DMS79 (cell line): ENCODE measurements around the gene FBXO34.
"Not testable (repeated sequence)": the region's sequence is repeated elsewhere in the genome, so short reads cannot be mapped to it uniquely, and the experiment has no call there.

Experiments used
- DNase-seq: peaks from one replicate; lab custom pipeline; 2025; lab: John Stamatoyannopoulos, UW

The FBXO34 gene

DNA sequence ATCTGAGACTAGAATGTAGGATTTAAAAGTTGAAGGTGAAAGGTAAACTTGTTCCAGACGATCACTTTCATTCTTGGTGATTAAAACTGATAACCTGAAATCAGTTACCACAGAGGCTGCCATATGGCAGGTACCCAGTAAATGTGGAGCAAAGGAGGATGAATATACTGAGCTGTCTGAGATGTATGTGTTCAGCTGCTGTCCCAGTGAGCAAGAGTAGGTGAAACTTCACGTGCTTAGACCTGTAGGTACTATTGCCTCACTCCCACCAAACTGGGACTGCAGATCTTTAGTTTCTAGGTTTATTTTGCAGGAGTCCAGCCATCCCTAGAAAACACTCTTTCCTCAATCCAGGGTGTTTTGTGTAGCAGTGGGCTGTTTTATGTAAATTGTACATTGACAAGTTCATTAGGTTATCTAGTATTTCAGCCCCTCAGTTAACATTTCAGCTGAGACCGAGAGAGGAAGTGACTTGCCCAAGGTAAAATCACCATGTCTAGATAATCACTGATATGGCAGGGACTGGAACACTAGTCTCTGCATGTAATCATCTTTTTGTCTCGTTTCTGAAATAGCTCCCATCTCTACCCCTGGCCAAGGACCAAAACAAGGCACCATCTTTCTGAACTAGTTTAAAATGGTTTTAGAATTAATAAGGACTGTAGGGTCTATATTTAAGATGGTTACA lies 77.7 kb downstream of the FBXO34 start:
- DNase-seq = no peak

DNA sequence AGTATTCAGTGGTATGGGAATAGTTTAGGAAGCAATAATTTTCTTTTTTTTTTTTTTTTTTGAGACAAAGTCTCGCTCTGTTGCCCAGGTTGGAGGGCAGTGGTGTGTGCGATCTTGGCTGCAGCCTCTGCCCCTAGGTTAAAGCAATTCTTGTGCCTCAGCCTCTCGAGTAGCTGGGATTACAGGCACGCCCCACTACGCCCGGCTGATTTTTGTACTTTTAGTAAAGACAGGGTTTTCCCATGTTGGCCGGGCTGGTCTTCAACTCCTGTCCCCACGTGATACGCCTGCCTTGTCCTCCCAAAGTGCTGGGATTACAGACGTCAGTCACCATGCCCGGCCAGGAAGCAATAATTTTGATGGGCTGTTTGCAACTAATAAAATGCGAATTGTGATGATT lies 78.3 kb downstream of the FBXO34 start:
- no peak for DNase-seq

DNA sequence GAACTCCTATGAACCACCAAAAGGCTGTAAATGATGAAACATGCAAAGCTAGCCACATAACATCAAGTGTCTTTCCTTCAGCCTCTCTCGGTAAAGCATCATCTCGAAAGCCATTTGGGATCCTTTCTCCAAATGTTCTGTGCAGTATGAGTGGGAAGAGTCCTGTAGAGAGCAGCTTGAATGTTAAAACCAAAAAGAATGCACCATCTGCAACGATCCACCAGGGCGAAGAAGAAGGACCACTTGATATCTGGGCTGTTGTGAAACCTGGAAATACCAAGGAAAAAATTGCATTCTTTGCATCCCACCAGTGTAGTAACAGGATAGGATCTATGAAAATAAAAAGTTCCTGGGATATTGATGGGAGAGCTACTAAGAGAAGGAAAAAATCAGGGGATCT lies 79.2 kb downstream of the FBXO34 start:
- no peak for DNase-seq

DNA sequence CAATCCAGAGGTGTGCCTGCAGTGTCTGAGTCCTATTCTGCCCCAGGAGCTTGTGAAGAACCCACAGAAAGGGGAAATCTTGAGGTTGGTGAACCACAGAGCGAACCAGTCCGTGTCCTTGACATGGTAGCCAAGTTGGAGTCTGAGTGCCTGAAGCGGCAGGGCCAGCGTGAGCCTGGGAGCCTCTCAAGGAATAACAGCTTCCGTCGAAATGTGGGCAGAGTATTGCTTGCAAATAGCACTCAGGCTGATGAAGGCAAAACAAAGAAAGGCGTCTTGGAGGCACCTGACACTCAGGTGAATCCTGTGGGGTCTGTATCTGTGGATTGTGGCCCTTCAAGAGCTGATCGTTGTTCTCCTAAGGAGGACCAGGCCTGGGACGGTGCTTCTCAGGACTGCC lies 79.9 kb downstream of the FBXO34 start:
- no peak for DNase-seq

DNA sequence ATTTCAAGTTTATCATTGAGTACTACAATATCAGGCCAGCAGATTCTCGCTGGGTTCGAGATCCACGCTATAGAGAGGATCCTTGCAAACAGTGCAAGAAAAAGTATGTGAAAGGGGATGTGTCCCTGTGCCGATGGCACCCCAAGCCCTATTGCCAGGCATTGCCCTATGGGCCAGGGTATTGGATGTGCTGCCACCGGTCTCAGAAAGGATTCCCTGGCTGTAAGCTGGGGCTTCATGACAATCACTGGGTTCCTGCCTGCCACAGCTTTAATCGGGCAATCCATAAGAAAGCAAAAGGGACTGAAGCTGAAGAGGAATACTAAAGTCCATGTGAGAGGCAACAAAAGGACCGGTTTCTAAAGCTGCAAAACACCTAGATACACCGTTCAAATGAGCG lies 81.0 kb downstream of the FBXO34 start:
- no peak for DNase-seq

DNA sequence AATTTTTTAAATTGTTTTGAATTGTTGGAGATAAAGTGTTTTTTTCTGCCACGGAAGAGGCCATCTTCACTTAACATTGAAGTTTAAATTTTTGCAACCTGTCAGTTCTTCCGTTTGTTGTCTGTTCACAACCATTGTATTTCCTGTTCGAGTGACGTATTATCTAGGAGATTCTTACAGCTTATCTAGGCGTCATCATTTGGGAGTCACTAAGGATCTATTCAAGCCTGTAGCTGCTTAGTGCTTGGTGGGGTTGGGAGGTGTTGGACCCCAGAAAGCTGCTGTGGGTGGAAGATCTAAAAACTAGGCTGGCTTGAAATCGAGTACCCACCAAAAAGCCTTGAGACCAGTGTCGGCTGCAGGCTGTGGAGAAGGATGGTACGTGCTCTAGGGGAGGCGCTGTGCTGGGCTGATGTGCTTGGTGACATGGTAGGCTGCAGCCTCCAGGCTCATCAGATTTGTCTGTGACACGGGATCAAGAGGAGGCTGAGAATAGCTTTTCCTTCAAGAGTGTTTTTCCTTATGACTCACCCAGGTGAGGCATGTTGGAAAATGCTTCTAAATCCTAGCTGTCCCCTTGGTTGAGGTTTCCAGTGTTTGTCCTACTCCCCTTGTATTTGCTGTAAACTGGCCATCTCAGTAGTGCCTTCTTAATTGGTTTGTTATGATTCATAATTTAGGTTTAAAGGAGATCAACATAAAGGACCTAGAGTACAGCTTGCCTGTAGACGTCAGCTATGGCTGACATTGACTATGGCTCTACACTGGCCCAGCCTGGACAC lies 82.7 kb downstream of the FBXO34 start:
- no peak for DNase-seq

DNA sequence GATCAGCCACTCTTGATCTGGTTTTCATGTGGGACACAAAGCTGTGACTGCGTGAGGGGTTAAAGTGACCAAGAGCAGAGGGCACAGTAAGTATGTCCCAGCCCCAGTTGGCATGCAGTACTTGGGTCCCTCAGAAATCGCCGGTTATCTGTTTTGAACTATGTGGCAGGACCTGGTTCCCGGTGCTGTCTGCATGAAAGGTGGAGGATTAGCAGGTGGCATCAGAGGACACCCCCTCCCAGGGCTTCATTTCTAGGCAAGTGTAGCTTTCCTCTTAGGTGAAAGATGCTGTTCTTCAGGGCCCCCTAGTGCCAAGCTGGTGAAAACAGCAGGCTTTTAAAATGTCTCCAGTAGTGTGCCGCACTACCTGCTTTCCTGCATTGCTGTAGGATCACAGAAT lies 83.3 kb downstream of the FBXO34 start:
- no peak for DNase-seq

DNA sequence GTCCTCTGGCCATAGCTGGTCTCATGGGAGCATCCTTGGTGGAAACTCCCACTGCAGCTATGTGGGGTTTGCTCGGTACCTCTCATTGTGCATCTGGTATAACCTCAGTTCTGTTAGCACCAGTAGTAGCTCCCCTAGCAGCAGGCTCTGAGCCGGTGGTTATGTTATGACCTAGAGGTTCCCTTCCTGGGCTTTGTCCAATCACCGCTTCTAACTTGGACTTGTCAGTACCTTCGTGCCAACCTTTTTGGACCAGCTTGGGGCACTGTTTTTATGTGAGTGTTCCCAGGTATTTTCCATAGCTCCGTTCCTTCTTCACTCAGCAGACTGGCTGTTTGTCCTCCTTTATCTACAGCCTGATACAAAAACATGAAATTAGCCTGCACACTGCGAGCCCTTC lies 84.7 kb downstream of the FBXO34 start:
- no peak for DNase-seq

DNA sequence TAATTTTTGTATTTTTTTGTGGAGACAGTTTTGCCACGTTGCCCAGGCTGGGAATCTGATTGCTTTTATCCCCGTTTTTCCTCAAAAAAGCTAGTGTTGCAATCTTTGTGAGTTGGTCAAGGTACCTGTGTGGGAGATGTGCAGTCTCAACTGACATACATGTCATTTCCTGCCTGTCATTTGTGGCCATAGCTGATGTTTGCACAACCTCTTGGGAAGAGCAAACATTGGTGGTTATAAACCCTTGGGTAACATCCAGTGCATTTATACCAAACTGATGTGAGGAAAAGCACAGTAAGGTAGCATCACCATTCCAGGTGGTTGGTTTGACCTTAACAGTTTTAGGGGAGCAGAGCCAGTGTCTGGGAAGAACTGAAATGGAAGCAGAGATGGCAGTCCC lies 85.7 kb downstream of the FBXO34 start:
- DNase-seq = no peak

DNA sequence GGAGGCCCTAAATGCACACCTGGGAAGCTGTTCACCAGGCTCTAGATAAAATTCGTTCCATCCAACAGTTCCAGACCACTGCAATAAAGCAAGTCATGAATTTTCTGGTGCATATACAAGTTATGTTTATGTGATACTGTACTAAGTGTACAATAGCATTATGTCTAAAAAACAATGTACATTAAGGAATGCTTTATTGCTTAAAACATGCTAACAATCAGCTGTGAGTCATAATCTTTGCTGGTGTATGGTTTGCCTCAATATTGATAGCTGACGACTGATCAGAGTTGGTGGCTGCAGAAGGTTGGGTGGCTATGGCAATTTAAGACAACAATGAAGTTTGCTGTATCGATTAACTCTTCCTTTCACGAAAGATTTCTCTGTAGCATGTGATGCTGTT lies 88.1 kb downstream of the FBXO34 start:
- no peak for DNase-seq

DNA sequence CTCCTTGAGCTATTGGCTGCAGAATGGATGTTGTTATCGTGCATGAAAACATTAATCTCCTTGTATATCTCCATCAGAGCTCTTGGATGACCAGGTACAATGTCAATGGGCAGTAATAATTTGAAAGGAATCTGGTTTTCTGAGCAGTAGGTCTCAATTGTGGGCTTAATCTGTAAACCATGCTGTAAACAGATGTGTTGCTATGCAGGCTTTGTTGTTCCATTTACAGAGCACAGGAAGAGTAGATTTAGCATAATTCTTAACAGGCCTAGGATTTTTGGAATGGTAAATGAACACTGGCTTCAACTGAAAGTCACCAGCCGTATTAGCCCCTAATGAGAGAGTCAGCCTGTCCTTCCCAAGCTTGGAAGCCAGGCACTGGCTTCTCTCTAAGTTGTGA lies 90.0 kb downstream of the FBXO34 start:
- DNase-seq = no peak

DNA sequence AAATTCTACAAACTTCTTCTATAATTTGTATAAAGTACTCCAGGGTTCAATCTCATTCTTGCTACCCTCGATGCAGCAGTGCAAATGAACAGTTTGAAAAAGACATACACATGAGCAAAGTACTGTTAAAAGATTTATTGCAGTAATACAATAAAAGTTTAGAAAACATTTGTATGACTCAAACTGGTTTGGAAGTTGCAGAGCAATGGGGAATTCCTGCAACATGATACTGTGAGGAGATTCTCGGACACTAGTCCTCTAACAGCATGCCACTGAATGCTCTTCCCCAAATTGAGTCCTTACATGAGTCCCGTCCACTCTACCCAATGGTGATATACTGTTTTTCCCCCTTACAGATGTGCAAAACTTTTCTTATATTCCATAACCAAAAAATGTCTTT lies 95.0 kb downstream of the FBXO34 start:
- no peak for DNase-seq

DNA sequence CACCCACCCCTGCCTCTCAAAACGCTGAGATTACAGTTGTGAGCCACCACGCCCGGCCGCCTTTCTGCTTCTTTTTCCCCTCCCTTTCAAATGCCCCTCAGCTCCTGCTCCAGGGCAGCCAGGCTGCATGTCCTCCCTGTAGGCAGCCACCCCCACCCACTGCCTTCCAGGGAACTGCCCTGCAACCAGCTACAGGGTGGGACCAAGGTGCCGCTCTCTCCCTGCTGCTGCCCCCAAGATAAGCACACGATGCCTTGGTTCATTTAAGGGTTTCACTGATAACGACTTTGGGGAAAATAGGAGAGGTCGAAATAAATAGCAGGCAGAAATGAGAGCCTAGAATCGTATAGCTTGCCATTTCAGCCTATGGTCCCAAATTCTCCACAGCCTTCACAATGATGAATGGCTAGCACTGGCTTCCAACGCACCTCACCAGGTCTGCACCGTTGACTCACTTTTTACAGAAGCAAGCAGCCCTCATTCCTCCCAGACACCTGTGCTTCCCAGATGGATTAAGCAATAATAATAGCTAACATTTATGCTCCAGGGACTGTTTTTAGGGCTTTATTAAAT lies 99.7 kb downstream of the FBXO34 start:
- DNase-seq = no peak

DNA sequence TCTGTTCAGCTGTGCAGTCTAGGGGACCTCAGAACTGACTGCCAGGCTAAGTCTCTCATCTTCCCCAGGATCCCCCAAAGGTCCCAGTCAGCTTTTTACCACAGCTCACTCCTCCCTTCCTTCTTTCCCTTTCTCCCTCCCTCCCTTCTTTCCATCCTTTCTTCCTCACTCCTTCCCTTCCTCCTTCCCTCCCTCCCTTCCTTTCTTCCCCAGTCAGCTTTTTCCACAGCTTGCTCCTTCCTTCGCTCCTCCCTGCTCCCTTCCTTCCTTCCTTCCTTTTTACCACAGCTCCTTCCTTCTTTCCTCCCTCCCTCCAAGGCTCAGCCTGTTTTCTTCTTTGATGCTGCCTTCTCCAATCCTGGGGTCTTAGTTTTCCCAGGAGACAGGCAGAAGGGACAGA lies 101.2 kb downstream of the FBXO34 start:
- no peak for DNase-seq

DNA sequence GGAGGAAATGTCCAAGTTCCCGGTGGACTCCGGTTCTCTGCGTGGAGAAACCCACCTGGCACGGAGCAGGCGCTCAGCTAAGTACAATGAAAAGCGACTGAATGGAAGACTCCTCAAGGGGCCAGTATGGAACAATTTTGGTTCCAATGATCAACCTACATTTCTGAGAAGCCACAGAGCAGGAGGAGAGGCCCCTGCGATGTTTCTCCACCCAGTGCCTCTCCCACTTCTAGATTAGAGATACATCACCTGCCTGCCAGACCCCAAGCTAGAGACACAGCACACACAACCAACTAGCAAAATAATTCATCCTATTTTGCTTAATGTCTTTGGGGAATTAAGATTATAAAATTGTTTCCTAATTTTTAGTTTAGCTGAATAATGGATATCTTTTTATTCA lies 101.6 kb downstream of the FBXO34 start:
- no peak for DNase-seq

DNA sequence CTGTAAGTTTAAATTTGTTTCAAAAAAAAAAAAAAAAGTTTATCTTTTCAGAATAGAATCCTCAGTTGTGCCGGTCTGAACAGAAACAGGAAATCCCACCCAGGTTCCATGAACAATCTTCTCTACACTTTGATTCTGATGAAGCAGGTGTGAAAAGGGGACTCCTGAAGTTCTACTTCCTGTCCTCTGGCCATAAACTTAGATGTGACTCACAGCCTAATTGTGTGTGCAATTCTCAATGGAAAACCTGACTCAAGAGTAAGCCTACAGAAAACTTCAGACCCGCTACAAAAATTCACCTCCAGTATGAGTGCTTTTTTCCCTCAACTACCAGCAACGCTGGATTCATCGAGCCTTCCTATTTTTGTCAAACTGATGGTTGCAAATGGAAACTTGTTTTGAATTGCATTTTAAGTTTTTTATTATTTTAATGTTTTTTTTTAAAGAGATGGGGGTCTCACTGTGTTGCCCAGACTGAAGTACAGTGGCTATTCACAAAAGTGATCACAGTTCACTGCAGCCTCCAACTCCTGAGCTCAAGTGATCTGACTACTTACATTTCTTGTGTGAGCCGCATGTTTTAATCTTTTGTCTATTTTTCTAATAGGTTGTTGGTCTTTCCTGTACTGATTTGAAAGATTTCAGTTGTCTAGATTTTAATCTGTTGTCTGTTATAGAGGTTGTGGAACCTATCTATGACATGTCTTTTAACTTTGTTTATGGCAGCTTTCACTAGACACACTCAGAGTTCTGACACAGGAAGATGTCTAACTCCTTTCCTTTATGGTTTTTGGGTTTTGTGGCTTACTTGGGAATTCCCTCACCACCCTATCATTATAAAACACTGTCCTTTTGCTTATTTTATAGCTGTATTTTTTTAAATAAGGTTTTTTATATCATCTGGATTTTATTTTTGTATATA lies 102.8 kb downstream of the FBXO34 start:
- DNase-seq = no peak

DNA sequence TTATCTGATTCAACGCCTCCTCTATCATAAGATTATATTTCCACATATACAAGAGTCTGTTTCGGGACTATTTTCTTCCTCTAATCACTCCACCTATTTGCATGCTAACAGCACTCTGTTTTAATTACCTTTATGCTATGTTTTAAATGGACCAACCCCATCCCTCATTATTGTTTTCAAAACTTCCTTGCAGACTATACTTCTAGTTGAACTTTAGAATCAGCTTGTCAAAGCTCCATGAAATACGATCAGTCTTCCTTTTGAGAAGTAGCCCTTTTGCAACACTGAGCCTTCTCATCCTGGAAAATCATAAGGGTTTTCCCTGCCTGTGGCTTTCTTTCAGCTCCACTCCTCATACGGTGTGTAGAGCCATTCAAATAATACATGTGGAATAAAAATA lies 103.5 kb downstream of the FBXO34 start:
- no peak for DNase-seq

DNA sequence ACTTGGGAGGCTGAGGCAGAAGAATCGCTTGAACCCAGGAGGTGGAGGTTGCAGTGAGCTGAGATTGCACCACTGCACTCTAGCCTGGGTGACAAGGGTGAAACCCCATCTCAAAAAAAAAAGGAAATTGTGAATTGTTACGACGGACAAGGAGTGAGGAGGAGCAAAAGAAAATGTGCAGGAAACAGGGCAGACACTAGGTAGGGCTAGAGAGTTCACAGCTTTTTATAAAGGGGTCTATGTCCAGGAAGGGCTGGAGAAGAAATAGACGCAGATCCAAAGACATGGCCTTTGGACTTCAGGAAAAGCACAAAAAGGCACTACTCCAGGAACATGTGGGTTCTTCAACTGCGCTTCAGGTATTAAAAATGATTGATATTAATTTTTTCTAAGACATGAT lies 106.0 kb downstream of the FBXO34 start:
- no peak for DNase-seq

DNA sequence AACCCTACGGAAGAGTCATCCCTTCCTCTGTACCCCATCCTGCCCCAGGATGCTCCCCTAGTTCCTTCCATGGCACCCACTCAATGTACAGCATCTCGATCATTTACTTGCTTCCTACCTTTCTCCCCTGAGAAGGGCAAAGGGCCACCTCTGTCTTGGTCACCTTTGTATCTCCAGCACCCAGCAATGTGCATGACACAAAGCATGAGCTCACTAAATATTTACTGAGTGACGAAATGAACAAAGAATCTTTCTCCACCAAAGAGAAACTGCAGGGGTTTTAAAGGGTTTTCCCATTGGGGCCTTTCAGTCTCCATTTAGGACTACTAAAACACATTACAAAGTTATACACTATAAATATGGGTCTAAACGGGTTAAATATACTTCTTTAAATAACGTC lies 109.8 kb downstream of the FBXO34 start:
- DNase-seq = no peak

DNA sequence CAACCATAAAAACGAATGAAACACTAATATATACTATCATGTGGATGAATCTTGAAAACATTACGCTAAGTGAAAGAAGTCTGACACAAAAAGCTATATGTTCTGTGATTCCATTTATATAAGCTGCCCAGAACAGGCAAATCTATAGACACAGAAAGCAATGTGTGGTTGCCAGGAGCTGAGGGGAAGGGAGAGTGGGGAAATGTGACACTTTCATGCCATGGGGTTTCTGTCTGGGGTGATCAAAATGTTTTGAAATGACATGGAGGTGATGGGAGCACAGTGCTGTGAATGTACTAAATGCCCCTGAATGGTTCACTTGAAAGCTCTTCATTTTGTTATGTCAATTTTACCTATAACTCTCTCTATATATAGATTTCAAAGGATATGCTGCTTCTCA lies 110.3 kb downstream of the FBXO34 start:
- no peak for DNase-seq

DNA sequence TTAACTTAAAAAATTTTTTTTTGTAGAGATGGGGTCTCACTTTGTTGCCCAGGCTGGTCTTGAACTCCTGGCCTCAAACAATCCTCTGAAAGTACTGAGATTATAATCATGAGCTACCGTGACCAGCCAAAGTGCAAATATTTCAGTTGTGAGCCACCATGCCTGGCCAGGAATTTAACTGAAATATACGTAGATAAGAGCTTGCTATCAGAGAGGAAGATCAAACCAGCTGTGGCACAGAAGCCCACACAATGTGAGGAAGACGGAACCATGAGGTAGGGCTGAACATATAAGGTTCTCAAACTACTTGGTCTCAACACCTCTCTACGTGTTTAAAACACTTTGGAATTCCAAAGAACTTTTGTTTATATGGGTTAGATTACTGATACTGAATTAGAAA lies 111.3 kb downstream of the FBXO34 start:
- no peak for DNase-seq

DNA sequence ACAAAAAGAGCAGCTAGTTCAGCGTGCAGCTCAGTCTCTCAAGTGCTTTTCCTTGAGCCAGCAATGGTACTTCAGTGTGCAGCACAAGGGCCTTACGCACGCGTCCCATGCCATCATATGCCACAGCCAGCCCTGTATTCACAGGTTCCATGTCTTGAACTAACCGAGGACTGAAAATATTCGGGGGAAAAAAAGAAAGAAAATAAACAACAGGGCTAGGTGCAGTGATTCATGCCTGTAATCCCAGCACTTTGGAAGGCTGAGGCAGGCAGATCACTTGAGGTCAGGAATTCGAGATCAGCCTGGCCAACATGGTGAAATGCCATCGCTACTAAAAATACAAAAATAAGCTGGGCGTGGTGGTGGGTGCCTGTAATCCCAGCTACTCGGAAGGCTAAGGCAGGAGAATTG lies 111.8 kb downstream of the FBXO34 start:
- DNase-seq = not testable (repeated sequence)
